H1 (cell line): ENCODE results near the gene GSTT2. TPM values are rescaled to one million over a fixed set of nuclear protein-coding genes. Genes with fewer than 3 reads are reported as not detected.

Experiments
- CTCF ChIA-PET: fragments of 300-600 bp; sonication (Branson Sonifier 250); formaldehyde crosslinking; loops from one replicate; lab custom pipeline; 2021; ENCODE audit not compliant: partially characterized antibody; lab: Charles Lee
- POLR2A ChIA-PET: fragments of 300-600 bp; sonication (Branson Sonifier 250); formaldehyde crosslinking; loops from one replicate; lab custom pipeline; 2021; ENCODE audit warnings: inconsistent platforms; ENCODE audit not compliant: partially characterized antibody; lab: Charles Lee
- DNase-seq, 2 experiments: peaks; one replicate each; pipeline versions ENCODE4 v3.0.0 to v3.0.0-alpha.2; 2010 to 2022; ENCODE audit warnings: low spot score in 2 of 2, low read depth in 1 of 2, mixed read lengths in 1 of 2
- FAIRE-seq: peaks from 2 replicates; lab custom pipeline; 2011; peaks lifted over from hg19 to GRCh38; lab: Jason Lieb, UNC
- H2AFZ ChIP-seq: 2 replicates; pipeline ENCODE4 v1.8.1; 2012; ENCODE audit warnings: low read length, inconsistent platforms
- H2AK5ac ChIP-seq: 2 replicates; pipeline ENCODE4 v1.6.1; 2013; ENCODE audit warnings: low read depth, low read length
- H2BK120ac ChIP-seq: replicated peaks from 2 replicates; pipeline ENCODE3; 2013; ENCODE audit warnings: low read depth, low read length, inconsistent platforms
- H2BK12ac ChIP-seq: 2 replicates; pipeline ENCODE4 v1.6.1; 2013; ENCODE audit warnings: low read depth, low read length
- H2BK15ac ChIP-seq: 2 replicates; pipeline ENCODE4 v1.6.1; 2013; ENCODE audit warnings: low read length
- H2BK20ac ChIP-seq: 2 replicates; pipeline ENCODE4 v1.6.1; 2013; ENCODE audit warnings: low read length
- H2BK5ac ChIP-seq: 2 replicates; pipeline ENCODE4 v1.6.1; 2013; ENCODE audit warnings: low read depth, low read length
- H3K14ac ChIP-seq: 2 replicates; pipeline ENCODE4 v1.6.1; 2013; ENCODE audit warnings: inconsistent platforms; ENCODE audit not compliant: insufficient read length
- H3K18ac ChIP-seq: 2 replicates; pipeline ENCODE4 v1.6.1; 2013; ENCODE audit warnings: low read length; ENCODE audit errors: extremely low read depth
- H3K23ac ChIP-seq: 2 replicates; pipeline ENCODE4 v1.6.1; 2013; ENCODE audit warnings: inconsistent platforms; ENCODE audit not compliant: insufficient read length
- H3K23me2 ChIP-seq: 2 replicates; pipeline ENCODE4 v1.6.1; 2013; ENCODE audit warnings: low read depth, low read length
- H3K27ac ChIP-seq: 2 replicates; pipeline ENCODE4 v1.6.1; 2011; ENCODE audit warnings: low read depth, low read length, inconsistent platforms
- H3K27me3 ChIP-seq, 4 experiments: replicated peaks in 1 of 4; 1 replicate in 1 of 4; 2 replicates in 3 of 4; pipeline versions ENCODE4 v1.6.1 to v1.8.1; 2011 to 2013; ENCODE audit warnings: low read length in 3 of 4, mild to moderate bottlenecking in 3 of 4, inconsistent platforms in 2 of 4, mixed read lengths in 2 of 4, moderate library complexity in 1 of 4; ENCODE audit not compliant: control insufficient read depth in 3 of 4, insufficient read depth in 3 of 4; ENCODE audit errors: extremely low read depth in 1 of 4
- H3K36me3 ChIP-seq, 4 experiments: 2 replicates each; pipeline versions ENCODE4 v1.6.1 to v1.8.1; 2011 to 2013; ENCODE audit warnings: mild to moderate bottlenecking in 4 of 4, low read length in 3 of 4, moderate library complexity in 2 of 4, control low read depth in 1 of 4, inconsistent platforms in 1 of 4; ENCODE audit not compliant: insufficient read depth in 4 of 4, control insufficient read depth in 2 of 4
- H3K4ac ChIP-seq: replicated peaks from 2 replicates; pipeline ENCODE3; 2013; ENCODE audit warnings: low read length, low read depth, mixed read lengths, inconsistent platforms; ENCODE audit not compliant: insufficient read length
- H3K4me1 ChIP-seq, 4 experiments: replicated peaks in 1 of 4; 1 replicate in 1 of 4; 2 replicates in 3 of 4; pipeline versions ENCODE4 v1.6.1 to v1.8.1; 2011 to 2013; ENCODE audit warnings: low read length in 3 of 4, inconsistent platforms in 2 of 4, mixed read lengths in 1 of 4; ENCODE audit not compliant: insufficient read depth in 4 of 4, control insufficient read depth in 3 of 4
- H3K4me2 ChIP-seq, 2 experiments: 2 replicates each; pipeline versions ENCODE4 v1.6.1 to v1.8.1; 2011 to 2013; ENCODE audit warnings: low read depth in 2 of 2, low read length in 2 of 2, control low read depth in 1 of 2, inconsistent platforms in 1 of 2, mild to moderate bottlenecking in 1 of 2; ENCODE audit not compliant: insufficient read depth in 1 of 2
- H3K4me3 ChIP-seq, 4 experiments: fragments of 200-600, 300-600 bp in 1 of 4; sonication (generic), shearing (Covaris generic), sonication (Bioruptor Twin) in 1 of 4; 2 replicates each; pipeline versions ENCODE4 v1.5.1 to v1.8.1; 2011 to 2016; ENCODE audit warnings: low read length in 4 of 4, low read depth in 3 of 4, control low read depth in 2 of 4, inconsistent platforms in 2 of 4, mild to moderate bottlenecking in 2 of 4, mixed read lengths in 1 of 4, moderate library complexity in 1 of 4; ENCODE audit not compliant: insufficient read depth in 2 of 4; ENCODE audit errors: extremely low read depth in 1 of 4
- H3K56ac ChIP-seq: replicated peaks from 2 replicates; pipeline ENCODE3; 2013; ENCODE audit warnings: low read depth, mild to moderate bottlenecking, mixed read lengths, low read length, inconsistent platforms; ENCODE audit not compliant: insufficient read length
- H3K79me1 ChIP-seq: 2 replicates; pipeline ENCODE4 v1.6.1; 2013; ENCODE audit warnings: low read depth, low read length, control low read depth
- H3K79me2 ChIP-seq, 2 experiments: 2 replicates each; pipeline versions ENCODE4 v1.6.1 to v1.8.1; 2012 to 2013; ENCODE audit warnings: low read length in 2 of 2, mild to moderate bottlenecking in 2 of 2, inconsistent platforms in 1 of 2; ENCODE audit not compliant: insufficient read depth in 2 of 2, control insufficient read depth in 1 of 2
- H3K9ac ChIP-seq, 4 experiments: replicated peaks in 1 of 4; 1 replicate in 1 of 4; 2 replicates in 3 of 4; pipeline versions ENCODE4 v1.6.1 to v1.8.1; 2011 to 2013; ENCODE audit warnings: low read depth in 3 of 4, low read length in 3 of 4, control low read depth in 2 of 4, mild to moderate bottlenecking in 2 of 4, moderate library complexity in 2 of 4, inconsistent platforms in 1 of 4; ENCODE audit errors: extremely low read depth in 1 of 4
- H3K9me3 ChIP-seq, 2 experiments: 2 replicates each; pipeline versions ENCODE4 v1.6.1 to v1.8.1; 2012 to 2013; ENCODE audit warnings: mild to moderate bottlenecking in 2 of 2, moderate library complexity in 2 of 2, control low read depth in 1 of 2, inconsistent platforms in 1 of 2, low read depth in 1 of 2, low read length in 1 of 2, mixed read lengths in 1 of 2; ENCODE audit not compliant: insufficient read depth in 2 of 2
- H4K20me1 ChIP-seq, 2 experiments: replicated peaks in 1 of 2; 2 replicates each; pipeline versions ENCODE3 to v1.8.1; 2011 to 2013; ENCODE audit warnings: inconsistent platforms in 2 of 2, low read length in 2 of 2, mild to moderate bottlenecking in 1 of 2; ENCODE audit not compliant: insufficient read depth in 2 of 2, control insufficient read depth in 1 of 2
- H4K5ac ChIP-seq: 2 replicates; pipeline ENCODE4 v1.6.1; 2013; ENCODE audit warnings: low read length, low read depth, mixed read lengths, inconsistent platforms; ENCODE audit not compliant: insufficient read length
- H4K8ac ChIP-seq: 2 replicates; pipeline ENCODE4 v1.8.0; 2013; ENCODE audit warnings: mild to moderate bottlenecking, moderate library complexity, low read length, inconsistent platforms; ENCODE audit not compliant: insufficient read depth; ENCODE audit errors: extremely low read depth
- H4K91ac ChIP-seq: replicated peaks from 2 replicates; pipeline ENCODE3; 2013; ENCODE audit warnings: low read length, mixed read lengths, inconsistent platforms; ENCODE audit not compliant: insufficient read length
- CBX8 ChIP-seq: fragments of 300-800, 300-1000 bp; sonication (generic); IDR thresholded peaks from 2 replicates; pipeline ENCODE4 v1.7.1; 2016; ENCODE audit warnings: low read depth, low read length, borderline replicate concordance
- CTBP2 ChIP-seq: IDR thresholded peaks from 2 replicates; pipeline ENCODE4 v1.7.0; 2011; ENCODE audit warnings: borderline replicate concordance, mild to moderate bottlenecking, moderate library complexity, mixed read lengths, low read length; ENCODE audit not compliant: insufficient read depth, insufficient read length
- EGR1 ChIP-seq: IDR thresholded peaks from 2 replicates; pipeline ENCODE4 v1.6.1; 2011; ENCODE audit warnings: low read depth, low read length, borderline replicate concordance
- HDAC6 ChIP-seq: IDR thresholded peaks from one replicate; pipeline ENCODE4 v1.7.1; 2012; ENCODE audit warnings: low read depth, mild to moderate bottlenecking, inconsistent platforms, low read length, moderate library complexity
- JUN ChIP-seq: IDR thresholded peaks from 2 replicates; pipeline ENCODE4 v1.6.1; 2011; ENCODE audit warnings: low read depth, mild to moderate bottlenecking, improper control_type of control experiment, low read length
- KDM4A ChIP-seq: IDR thresholded peaks from one replicate; pipeline ENCODE4 v1.7.1; 2012; ENCODE audit warnings: low read depth, mild to moderate bottlenecking, moderate library complexity, low read length, inconsistent platforms; ENCODE audit not compliant: severe bottlenecking
- POLR2A ChIP-seq, 2 experiments: IDR thresholded peaks; 1 replicate in 1 of 2; 2 replicates in 1 of 2; pipeline ENCODE4 v1.6.1; 2011; ENCODE audit warnings: low read depth in 2 of 2, low read length in 2 of 2, mild to moderate bottlenecking in 2 of 2; ENCODE audit errors: control extremely low read depth in 1 of 2
- RXRA ChIP-seq: IDR thresholded peaks from 2 replicates; pipeline ENCODE4 v1.6.1; 2011; ENCODE audit warnings: low read depth, mild to moderate bottlenecking, low read length, moderate library complexity; ENCODE audit not compliant: insufficient read depth
- SIRT6 ChIP-seq: IDR thresholded peaks from one replicate; pipeline ENCODE4 v1.7.1; 2012; ENCODE audit warnings: low read length, inconsistent platforms
- WGBS, 2 experiments: shearing (Covaris generic) in 1 of 2; methylation state at CpG; one replicate each; pipeline versions ENCODE4 v1.1.6 to v1.1.7; 2013 to 2015; ENCODE audit warnings: low lambda C conversion rate in 2 of 2, mixed read lengths in 2 of 2, inconsistent platforms in 1 of 2, low coverage in 1 of 2, missing lambda C conversion rate in 1 of 2; ENCODE audit not compliant: insufficient replicate concordance in 2 of 2, insufficient coverage in 1 of 2, insufficient read length in 1 of 2; ENCODE audit errors: extremely low coverage in 1 of 2, missing lambda C conversion rate in 1 of 2; 5-methylcytosine and 5-hydroxymethylcytosine counted together
- polyA plus RNA-seq, 7 experiments: library from polyadenylated mRNA; depleted of rRNA in 3 of 7; stranded (reverse) in 5 of 7; unstranded in 2 of 7; fragments of >200 nt in 5 of 7; fragments of 200-250 nt in 2 of 7; gene quantifications; 1 replicate in 5 of 7; 2 replicates in 1 of 7; 4 replicates in 1 of 7; pipeline versions ENCODE4 v1.2.1 to v1.2.3, GENCODE V29; 2011 to 2013; ENCODE audit warnings: missing spikeins in 2 of 7, mixed read lengths in 2 of 7
- total RNA-seq: library from RNA; stranded (reverse); fragmentation: NEBNext Ultra II Directional; extraction: Animal tissue kit (Norgen Biotek cat#: 25700); gene quantifications from 2 replicates; pipeline ENCODE4 v1.2.1, GENCODE V29; 2021
- TF ChIP-seq, protein P1 (sequence below): IDR thresholded peaks from 2 replicates; pipeline ENCODE4 v1.6.1; 2012; ENCODE audit warnings: inconsistent platforms

The GSTT2 gene
- total and polyA plus RNA-seq, 2 of the 8 experiments (the other 6 are each of a cell fraction or from before 2014, with no cell fraction given), result 1.1 to 1.5 TPM

DNA sequence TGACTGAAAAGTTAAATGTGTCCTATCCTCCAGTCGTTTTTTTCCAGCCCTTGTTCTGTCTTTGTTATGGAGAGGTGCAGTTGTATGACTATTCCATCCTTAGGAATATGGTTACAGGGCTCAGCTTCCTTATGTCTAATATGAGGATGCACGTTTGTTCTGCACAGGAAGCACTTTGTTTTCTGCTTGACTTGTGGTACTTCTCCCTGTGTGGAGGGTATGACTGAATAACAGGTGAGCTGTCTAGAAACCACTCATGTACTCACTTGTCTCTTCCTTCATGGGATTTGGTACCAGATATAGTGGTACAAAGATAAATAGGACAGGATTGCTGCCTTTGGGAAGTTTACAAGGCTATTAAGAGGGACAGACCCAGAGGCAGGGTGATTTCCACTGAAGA lies 48.6 kb downstream of the GSTT2 start:
- CTCF ChIA-PET, result interaction anchor here (1.3 kb wide), 1 partner anchor 18 kb away, joined by 3 read pairs; no protein-coding TSS in a partner anchor
- H2AFZ ChIP-seq, result no peak overlapping the region

More for the DNA sequence above, 48.6 kb downstream of the GSTT2 start:
- Histone ChIP-seq H3K36me3 (no peaks in the 10 kb centered on the region), H3K79me1 (peaks cover 14% of the 10 kb centered on the region), H4K8ac (no peak overlapping the region), H3K4me3 (no peak overlapping the region), H3K56ac (no peak overlapping the region), H3K9ac (no peak overlapping the region), H3K23ac (no peak overlapping the region), H3K14ac (no peak overlapping the region), H2BK120ac (no peak overlapping the region), H2AK5ac (no peak overlapping the region), H2BK5ac (no peak overlapping the region), H3K4ac (no peak overlapping the region), H3K4me2 (no peak overlapping the region), H2BK12ac (no peak overlapping the region), H2BK15ac (no peak overlapping the region), H3K79me2 (peaks cover 0 to 74% of the 10 kb centered on the region in 2 experiments; a peak in 2 of 4 replicates), H3K4me1 (no peaks in the 10 kb centered on the region; a peak in 1 of 7 replicates), H4K20me1 (peaks cover 1 to 2% of the 10 kb centered on the region in 2 experiments), H3K27me3 (no peaks in the 10 kb centered on the region), H4K5ac (no peak overlapping the region), H3K23me2 (no peaks in the 10 kb centered on the region), H3K9me3 (no peaks in the 10 kb centered on the region), H4K91ac (no peak overlapping the region), H2BK20ac (no peak overlapping the region), H3K18ac (no peak overlapping the region), H3K27ac (no peak overlapping the region)
- DNase-seq, result no peak
- TF ChIP-seq JUN (no peak), SIRT6 (no peak), HDAC6 (no peak), KDM4A (no peak), EGR1 (no peak), RXRA (no peak), CBX8 (no peak), POLR2A (IDR thresholded peaks at IDR 0.05; ENCODE audit: control extremely low read depth in 1 of 2, low read depth in 2 of 2, low read length in 2 of 2) (no peak), CTBP2 (no peak)
- TF ChIP-seq, protein P1, sequence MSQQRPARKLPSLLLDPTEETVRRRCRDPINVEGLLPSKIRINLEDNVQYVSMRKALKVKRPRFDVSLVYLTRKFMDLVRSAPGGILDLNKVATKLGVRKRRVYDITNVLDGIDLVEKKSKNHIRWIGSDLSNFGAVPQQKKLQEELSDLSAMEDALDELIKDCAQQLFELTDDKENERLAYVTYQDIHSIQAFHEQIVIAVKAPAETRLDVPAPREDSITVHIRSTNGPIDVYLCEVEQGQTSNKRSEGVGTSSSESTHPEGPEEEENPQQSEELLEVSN, result no peak
- POLR2A ChIA-PET, result no interaction called here
- 73% methylated on average over 2 of the region's 2 CpGs; no CpG with 5 or more reads in 1 of the 2 experiments for WGBS, 2 experiments
- FAIRE-seq, result no peak
